Measurements from ENCODE around the gene SCAPER.
"Not testable (repeated sequence)": the region's sequence is repeated elsewhere in the genome, so short reads cannot be mapped to it uniquely, and the experiment has no call there.

Gene SCAPER

GRCh38 chr15:76863693-76864092, 41.4 kb downstream of the SCAPER start:
- DNase-seq (ENCODE audit: low spot score): no peak

- DNase-seq (ENCODE audit: low spot score): no peak
Measured at GRCh38 chr15:76863123-76863522, 42.0 kb downstream of the SCAPER start.

GRCh38 chr15:76861815-76862397, 43.2 kb downstream of the SCAPER start:
- no peak for DNase-seq (ENCODE audit: low spot score)

GRCh38 chr15:76860201-76860600, 44.9 kb downstream of the SCAPER start:
- no peak for DNase-seq (ENCODE audit: low spot score)

- DNase-seq (ENCODE audit: low spot score): not testable (repeated sequence)
Measured at GRCh38 chr15:76850367-76850766, 54.8 kb downstream of the SCAPER start.

- DNase-seq (ENCODE audit: low spot score): no peak
Measured at GRCh38 chr15:76846782-76847181, 58.4 kb downstream of the SCAPER start.

- no peak for DNase-seq (ENCODE audit: low spot score)
Measured at GRCh38 chr15:76844096-76844495, 61.0 kb downstream of the SCAPER start.

- no peak for DNase-seq (ENCODE audit: low spot score)
Measured at GRCh38 chr15:76843269-76843668, 61.9 kb downstream of the SCAPER start.

- peak; percentile 89 for DNase-seq (ENCODE audit: low spot score)
Measured at GRCh38 chr15:76840830-76841460, 64.2 kb downstream of the SCAPER start.

GRCh38 chr15:76839173-76839572, 66.0 kb downstream of the SCAPER start:
- DNase-seq (ENCODE audit: low spot score): no peak

GRCh38 chr15:76837474-76837873, 67.7 kb downstream of the SCAPER start:
- DNase-seq (ENCODE audit: low spot score): no peak

GRCh38 chr15:76829939-76830338, 75.2 kb downstream of the SCAPER start:
- DNase-seq (ENCODE audit: low spot score): no peak

GRCh38 chr15:76823890-76824289, 81.2 kb downstream of the SCAPER start:
- DNase-seq (ENCODE audit: low spot score): peak; percentile 40

GRCh38 chr15:76823303-76823702, 81.8 kb downstream of the SCAPER start:
- no peak for DNase-seq (ENCODE audit: low spot score)

GRCh38 chr15:76818926-76819325, 86.2 kb downstream of the SCAPER start:
- DNase-seq (ENCODE audit: low spot score): not testable (repeated sequence)

GRCh38 chr15:76815421-76815820, 89.7 kb downstream of the SCAPER start:
- DNase-seq (ENCODE audit: low spot score): no peak

GRCh38 chr15:76812381-76812780, 92.8 kb downstream of the SCAPER start:
- no peak for DNase-seq (ENCODE audit: low spot score)

- DNase-seq (ENCODE audit: low spot score): no peak
Measured at GRCh38 chr15:76809412-76810103, 95.6 kb downstream of the SCAPER start.

GRCh38 chr15:76803049-76803571, 102.0 kb downstream of the SCAPER start:
- no peak for DNase-seq (ENCODE audit: low spot score)

GRCh38 chr15:76802411-76802810, 102.7 kb downstream of the SCAPER start:
- DNase-seq (ENCODE audit: low spot score): no peak

GRCh38 chr15:76799760-76800159, 105.4 kb downstream of the SCAPER start:
- DNase-seq (ENCODE audit: low spot score): no peak

GRCh38 chr15:76795217-76795616, 109.9 kb downstream of the SCAPER start:
- no peak for DNase-seq (ENCODE audit: low spot score)

GRCh38 chr15:76793162-76793561, 112.0 kb downstream of the SCAPER start:
- no peak for DNase-seq (ENCODE audit: low spot score)
